Tibial artery (tissue), 4 donors: Measurements from ENCODE around the gene RCOR1.

Experiments
- DNase-seq, 2 donors: peaks; one replicate each; pipeline ENCODE4 v3.0.0-alpha.2; 2019
- H3K27ac ChIP-seq, 2 donors: fragments of 200-600 bp; sonication (generic) in 1 of 2; 1 replicate in 1 of 2; 2 replicates in 1 of 2; pipeline ENCODE4 v1.5.1; 2018 to 2019; ENCODE audit warnings: mild to moderate bottlenecking in 1 of 2
- H3K27me3 ChIP-seq, 2 donors: fragments of 200-600 bp; sonication (generic) in 1 of 2; one replicate each; pipeline versions ENCODE4 v1.5.1 to v1.6.0; 2016 to 2019
- H3K36me3 ChIP-seq, 3 donors: fragments of 200-600 bp; sonication (generic) in 2 of 3; one replicate each; pipeline ENCODE4 v1.5.1; 2016 to 2019; ENCODE audit warnings: mild to moderate bottlenecking in 2 of 3
- H3K4me1 ChIP-seq, 4 donors: fragments of 200-600 bp; sonication (generic) in 2 of 4; 1 replicate in 3 of 4; 2 replicates in 1 of 4; pipeline ENCODE4 v1.5.1; 2016 to 2019
- H3K4me3 ChIP-seq, 2 donors: fragments of 200-600 bp; sonication (generic) in 1 of 2; 1 replicate in 1 of 2; 2 replicates in 1 of 2; pipeline ENCODE4 v1.5.1; 2018 to 2019; ENCODE audit warnings: mild to moderate bottlenecking in 2 of 2
- H3K9me3 ChIP-seq, 3 donors: fragments of 200-600 bp; sonication (generic) in 1 of 3; one replicate each; pipeline ENCODE4 v1.5.1; 2016 to 2019
- intact Hi-C: fragments of 100-400 bp; cut with DNase I; formaldehyde crosslinking; loops from one replicate; pipeline ENCODE4 v1.15.0; 2023; ENCODE audit warnings: low total_unique reads
- TF ChIP-seq, protein P1 (sequence below), 2 experiments: fragments of 200-600 bp in 1 of 2; fragments of 450-650 bp in 1 of 2; IDR thresholded peaks; one replicate each; pipeline ENCODE4 v1.5.1; 2017 to 2019; ENCODE audit warnings: antibody characterized with exemption in 2 of 2, mild to moderate bottlenecking in 1 of 2, moderate library complexity in 1 of 2

RCOR1 gene

DNA sequence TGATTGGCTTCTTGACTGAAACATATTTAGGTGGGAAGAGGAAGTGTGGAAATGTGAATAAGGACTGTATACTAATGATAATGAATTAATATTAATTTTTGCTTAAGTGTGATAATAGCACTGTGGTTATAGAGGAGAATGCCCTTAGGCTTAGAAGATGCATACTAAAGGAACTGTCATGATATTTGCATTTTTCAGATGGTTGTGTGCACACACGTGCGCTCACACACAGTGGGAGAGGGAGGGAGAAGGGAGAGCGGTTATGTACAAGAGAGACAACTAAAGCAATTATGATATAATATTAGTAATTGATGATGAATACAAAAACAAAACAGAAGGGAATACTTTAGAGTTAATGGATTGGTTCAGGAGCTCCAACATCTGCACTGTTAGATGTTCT is 54.2 kb downstream of the RCOR1 start:
- Histone ChIP-seq H3K4me1 (peaks cover 0 to 7% (median 3%) of the 10 kb centered on the region in 4 donors), H3K36me3 (no peaks in the 10 kb centered on the region), H3K27me3 (no peaks in the 10 kb centered on the region), H3K27ac (no peak overlapping the region), H3K9me3 (no peaks in the 10 kb centered on the region), H3K4me3 (no peak overlapping the region)
- intact Hi-C loops: no loop called here
- DNase-seq: no peak
- TF ChIP-seq, protein P1, sequence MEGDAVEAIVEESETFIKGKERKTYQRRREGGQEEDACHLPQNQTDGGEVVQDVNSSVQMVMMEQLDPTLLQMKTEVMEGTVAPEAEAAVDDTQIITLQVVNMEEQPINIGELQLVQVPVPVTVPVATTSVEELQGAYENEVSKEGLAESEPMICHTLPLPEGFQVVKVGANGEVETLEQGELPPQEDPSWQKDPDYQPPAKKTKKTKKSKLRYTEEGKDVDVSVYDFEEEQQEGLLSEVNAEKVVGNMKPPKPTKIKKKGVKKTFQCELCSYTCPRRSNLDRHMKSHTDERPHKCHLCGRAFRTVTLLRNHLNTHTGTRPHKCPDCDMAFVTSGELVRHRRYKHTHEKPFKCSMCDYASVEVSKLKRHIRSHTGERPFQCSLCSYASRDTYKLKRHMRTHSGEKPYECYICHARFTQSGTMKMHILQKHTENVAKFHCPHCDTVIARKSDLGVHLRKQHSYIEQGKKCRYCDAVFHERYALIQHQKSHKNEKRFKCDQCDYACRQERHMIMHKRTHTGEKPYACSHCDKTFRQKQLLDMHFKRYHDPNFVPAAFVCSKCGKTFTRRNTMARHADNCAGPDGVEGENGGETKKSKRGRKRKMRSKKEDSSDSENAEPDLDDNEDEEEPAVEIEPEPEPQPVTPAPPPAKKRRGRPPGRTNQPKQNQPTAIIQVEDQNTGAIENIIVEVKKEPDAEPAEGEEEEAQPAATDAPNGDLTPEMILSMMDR (IDR thresholded peaks at IDR 0.05): no peak

GRCh38 chr14:102652194-102652593 is 59.7 kb downstream of the RCOR1 start:
- no peak overlapping the region for H3K4me3 ChIP-seq
- no peak for DNase-seq

GRCh38 chr14:102654298-102654697 is 61.8 kb downstream of the RCOR1 start:
- H3K9me3 ChIP-seq: no peaks in the 10 kb centered on the region
- TF ChIP-seq, protein P1 (IDR thresholded peaks at IDR 0.05): no peak
- H3K27ac ChIP-seq: no peak overlapping the region
- H3K4me3 ChIP-seq: no peak overlapping the region
- H3K36me3 ChIP-seq: no peaks in the 10 kb centered on the region
- intact Hi-C loops: no loop called here
- peaks cover 0 to 13% (median 10%) of the 10 kb centered on the region in 4 donors for H3K4me1 ChIP-seq
- H3K27me3 ChIP-seq: no peaks in the 10 kb centered on the region
- DNase-seq: no peak

More at GRCh38 chr14:102652194-102652593, 59.7 kb downstream of the RCOR1 start:
- no peak overlapping the region for H3K27ac ChIP-seq
- TF ChIP-seq, protein P1 (IDR thresholded peaks at IDR 0.05): no peak
- no peaks in the 10 kb centered on the region for H3K27me3 ChIP-seq
- H3K36me3 ChIP-seq: no peaks in the 10 kb centered on the region
- peaks cover 0 to 13% (median 10%) of the 10 kb centered on the region in 4 donors for H3K4me1 ChIP-seq
- intact Hi-C loops: no loop called here
- H3K9me3 ChIP-seq: no peaks in the 10 kb centered on the region

DNA sequence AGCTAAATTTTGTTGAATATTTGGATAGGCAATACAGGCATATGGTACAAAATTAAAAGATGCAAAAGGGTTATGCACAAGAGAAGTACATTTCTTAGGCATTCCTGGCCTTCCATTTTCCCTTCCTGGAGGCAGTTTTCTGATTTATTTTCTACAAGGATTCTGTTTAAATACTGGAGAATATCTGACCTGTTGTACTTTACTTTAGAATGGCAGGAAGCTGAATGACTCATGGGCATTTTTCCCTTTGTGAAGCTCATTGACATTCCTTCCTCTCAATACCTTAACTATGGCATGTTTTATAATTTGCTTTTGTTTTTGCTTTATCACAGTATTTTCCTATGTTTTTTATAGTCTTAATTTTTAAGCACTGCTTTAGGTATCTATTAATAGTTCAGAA is 62.7 kb downstream of the RCOR1 start:
- H3K9me3 ChIP-seq: no peaks in the 10 kb centered on the region
- H3K36me3 ChIP-seq: no peaks in the 10 kb centered on the region
- peaks cover 0 to 13% (median 10%) of the 10 kb centered on the region in 4 donors for H3K4me1 ChIP-seq
- intact Hi-C loops: no loop called here
- no peak for DNase-seq
- H3K27ac ChIP-seq: no peak overlapping the region
- H3K27me3 ChIP-seq: no peaks in the 10 kb centered on the region
- TF ChIP-seq, protein P1 (IDR thresholded peaks at IDR 0.05): no peak
- no peak overlapping the region for H3K4me3 ChIP-seq

DNA sequence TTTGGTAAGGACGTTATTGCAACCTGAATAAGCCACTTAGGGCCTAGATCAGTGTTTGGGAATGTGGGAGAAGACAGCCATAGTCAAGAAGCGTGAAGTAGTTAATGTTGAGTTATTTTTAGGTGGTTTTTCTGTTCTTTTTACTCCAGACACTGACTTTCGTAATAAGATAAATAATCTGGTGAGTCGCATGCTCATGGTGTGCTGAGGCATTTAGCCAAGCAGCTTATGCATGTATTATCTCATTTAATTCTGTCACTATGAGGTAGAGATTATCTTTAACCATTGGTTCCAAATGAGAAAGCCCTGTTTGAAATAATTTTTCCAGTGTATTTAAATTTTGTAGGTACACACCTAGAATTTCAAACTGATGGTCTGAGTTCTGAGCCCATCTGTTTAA is 67.3 kb downstream of the RCOR1 start:
- no peaks in the 10 kb centered on the region for H3K9me3 ChIP-seq
- no peaks in the 10 kb centered on the region for H3K4me1 ChIP-seq
- TF ChIP-seq, protein P1 (IDR thresholded peaks at IDR 0.05): no peak
- no peak overlapping the region for H3K4me3 ChIP-seq
- H3K36me3 ChIP-seq: no peaks in the 10 kb centered on the region
- intact Hi-C loops: no loop called here
- no peak overlapping the region for H3K27ac ChIP-seq
- DNase-seq: no peak
- no peaks in the 10 kb centered on the region for H3K27me3 ChIP-seq

DNA sequence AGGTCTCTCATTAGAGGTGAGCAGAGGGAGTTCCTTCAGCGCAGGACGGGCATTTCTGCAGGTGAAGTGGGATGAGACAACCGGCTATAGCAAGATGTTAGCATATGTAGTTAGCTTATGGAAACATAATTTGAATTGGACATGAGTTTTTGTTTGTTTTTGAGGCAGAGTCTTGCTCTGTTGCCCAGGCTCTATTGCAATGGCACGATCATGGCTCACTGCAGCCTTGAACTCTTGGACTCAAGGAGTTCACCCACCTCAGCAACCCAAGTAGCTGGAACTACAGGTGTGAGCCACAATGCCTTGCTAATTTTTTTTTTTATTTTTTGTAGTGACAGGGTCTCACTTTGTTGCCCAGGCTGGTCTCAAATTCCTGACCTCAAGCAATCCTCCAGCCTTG is 69.2 kb downstream of the RCOR1 start:
- DNase-seq: no peak
- H3K9me3 ChIP-seq: no peaks in the 10 kb centered on the region
- TF ChIP-seq, protein P1 (IDR thresholded peaks at IDR 0.05): no peak
- H3K36me3 ChIP-seq: no peaks in the 10 kb centered on the region
- no peak overlapping the region for H3K4me3 ChIP-seq
- H3K27me3 ChIP-seq: no peaks in the 10 kb centered on the region
- H3K27ac ChIP-seq: no peak overlapping the region
- H3K4me1 ChIP-seq: no peaks in the 10 kb centered on the region
- intact Hi-C loops: no loop called here
